GM18858 (cell line): ENCODE measurements around the gene RPL13.
"Not testable (repeated sequence)": the region's sequence is repeated elsewhere in the genome, so short reads cannot be mapped to it uniquely, and the experiment has no call there.

Source experiments
- ATAC-seq: cut with Tn5 transposase; IDR thresholded peaks from one replicate; pipeline ENCODE4 v1.9.1; 2021; ENCODE audit not compliant: unreplicated experiment

RPL13 gene

DNA sequence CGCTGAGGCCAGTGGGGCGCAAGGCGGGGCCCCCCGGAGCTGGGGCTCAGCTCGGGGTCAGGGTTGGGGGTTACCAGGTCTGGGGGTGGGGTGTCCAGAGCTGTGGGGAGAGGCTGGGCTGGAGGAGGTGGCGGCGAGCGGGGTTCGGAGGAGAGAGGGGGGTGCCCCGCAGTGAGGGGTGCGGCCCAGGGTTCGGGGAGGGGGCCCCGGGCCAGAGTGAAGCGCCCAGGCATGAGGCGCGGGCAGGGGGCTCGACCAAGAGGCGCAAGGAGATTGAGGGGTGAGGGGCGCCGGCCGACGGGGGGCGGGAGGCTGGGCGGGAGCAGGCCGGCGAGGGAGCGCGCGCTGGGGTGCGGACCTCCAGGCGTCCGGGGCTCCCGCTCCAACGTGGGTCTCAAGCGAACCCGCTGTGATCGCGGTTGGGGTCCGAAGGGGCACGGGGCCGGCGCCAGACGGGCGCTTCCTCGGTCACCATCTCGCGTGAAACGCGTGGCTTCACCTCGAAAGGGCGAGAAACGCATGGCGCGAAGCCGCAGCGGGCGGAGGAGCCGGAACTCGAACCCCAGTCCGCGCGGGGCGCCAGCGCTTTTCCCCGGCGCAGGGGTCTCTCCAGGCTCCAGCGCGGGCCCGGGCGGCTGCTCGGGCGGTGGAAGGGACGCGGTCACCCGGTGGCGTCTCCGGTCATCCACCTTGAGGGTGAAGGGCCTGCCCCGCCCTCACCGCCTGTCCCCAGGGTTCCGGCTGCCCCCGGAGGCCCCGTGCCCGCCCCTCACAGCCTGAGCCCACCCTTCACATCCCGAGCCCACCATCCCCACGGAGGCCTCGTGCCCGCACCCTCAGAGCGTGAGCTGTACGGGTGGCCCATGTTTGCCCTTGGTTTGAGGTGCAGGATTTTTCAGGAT is 15.9 kb downstream of the RPL13 start:
- no peak for ATAC-seq

DNA sequence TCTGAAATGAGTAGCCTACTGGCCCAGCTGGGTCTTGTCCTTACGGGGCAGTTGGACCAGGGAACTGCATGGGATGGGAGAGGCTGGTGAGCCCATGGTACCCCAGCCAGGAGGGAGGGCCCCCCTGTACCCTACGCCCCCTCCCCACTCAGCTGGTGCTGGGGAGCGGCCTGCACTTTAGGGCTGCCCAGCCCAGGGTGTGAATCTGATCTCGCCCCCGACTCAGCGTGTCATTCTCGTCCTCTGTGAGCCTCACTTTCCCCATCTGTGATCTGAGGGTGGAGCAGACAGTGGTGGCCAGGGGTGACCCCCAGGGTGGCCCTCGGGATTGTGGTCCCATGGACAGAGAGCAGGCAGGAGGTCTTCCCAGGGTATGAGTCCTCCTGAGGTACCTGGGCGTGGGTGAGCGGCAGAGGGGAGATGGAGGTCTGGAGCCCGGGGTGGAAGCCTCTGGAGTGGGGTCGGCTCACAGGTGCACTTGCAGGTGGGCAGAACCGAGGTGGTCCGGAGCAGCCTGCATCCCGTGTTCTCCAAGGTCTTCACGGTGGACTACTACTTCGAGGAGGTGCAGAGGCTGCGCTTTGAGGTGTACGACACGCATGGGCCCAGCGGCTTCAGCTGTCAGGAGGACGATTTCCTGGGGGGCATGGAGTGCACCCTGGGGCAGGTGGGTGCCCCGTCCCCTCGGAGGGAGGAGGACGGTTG is 16.7 kb downstream of the RPL13 start:
- no peak for ATAC-seq

DNA sequence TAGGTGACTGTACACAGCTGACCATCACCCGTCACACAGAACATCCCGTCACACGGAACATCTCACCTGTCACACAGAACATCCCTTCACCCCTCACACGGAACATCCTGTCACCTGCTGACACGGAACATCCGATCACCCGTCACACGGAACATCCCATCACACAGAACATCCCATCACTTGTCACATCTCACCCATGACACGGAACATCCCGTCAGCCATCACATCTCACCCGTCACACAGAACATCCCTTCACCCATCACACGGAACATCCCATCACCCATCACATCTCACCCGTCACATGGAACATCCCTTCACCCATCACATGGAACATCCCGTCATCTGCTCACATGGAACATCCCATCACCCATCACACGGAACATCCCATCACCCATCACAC is 18.9 kb downstream of the RPL13 start:
- ATAC-seq: no peak

DNA sequence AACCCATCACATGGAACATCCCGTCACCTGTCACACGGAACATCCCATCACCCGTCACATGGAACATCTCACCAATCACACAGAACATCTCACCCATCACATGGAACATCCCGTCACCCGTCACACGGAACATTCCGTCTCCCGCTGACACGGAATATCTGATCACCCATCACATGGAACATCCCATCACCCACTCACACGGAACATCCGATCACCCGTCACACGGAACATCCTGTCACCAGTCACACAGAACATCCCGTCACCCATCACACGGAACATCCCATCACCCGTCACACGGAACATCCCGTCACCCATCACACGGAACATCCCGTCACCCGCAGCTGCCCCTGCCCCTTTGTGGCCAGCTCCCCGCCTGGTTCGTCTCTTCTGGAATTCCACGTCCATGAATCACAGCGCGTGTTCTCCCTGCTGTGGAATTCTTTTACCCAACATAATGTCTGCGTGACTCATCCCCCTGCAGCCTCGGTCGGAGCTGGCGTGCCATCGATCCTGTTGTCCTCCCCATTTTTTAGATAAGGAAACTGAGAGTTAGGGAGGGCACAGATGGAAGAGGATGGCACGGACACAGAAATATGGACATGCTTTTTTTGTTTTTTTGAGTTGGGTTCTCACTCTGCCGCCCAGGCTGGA is 20.7 kb downstream of the RPL13 start:
- no peak for ATAC-seq

DNA sequence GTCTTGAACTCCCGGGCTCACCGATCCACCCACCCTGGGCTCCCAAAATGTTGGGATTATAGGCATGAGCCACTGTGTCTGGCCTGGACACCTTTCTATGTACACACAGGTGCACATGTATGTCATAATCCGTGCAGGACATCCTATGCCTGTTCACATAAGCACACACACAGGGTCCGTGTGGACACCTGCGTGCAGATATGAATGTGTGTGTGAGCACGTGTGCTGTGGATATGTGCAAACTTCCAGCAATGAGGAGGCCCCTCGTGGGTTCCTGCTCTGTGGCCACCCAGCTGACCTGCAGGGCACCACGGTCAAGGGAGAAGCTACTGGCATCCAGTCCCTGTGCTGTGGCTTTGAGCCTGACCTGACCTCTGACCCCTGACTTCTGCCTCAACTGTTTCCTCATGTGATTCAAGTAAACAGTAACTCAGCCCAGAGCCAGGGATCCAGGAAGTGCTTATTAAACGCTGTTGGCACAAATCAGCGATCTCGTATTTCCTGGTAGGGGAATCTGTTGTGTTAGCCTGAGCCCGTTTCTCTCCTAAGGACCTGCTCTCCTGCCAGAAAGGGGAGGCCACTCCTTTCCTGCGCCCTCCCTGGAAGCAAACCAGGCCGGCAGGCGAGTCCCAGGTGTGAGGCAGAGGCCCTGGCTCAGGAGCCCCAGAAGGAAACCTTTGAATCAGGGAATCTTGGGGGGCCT is 21.5 kb downstream of the RPL13 start:
- no peak for ATAC-seq

DNA sequence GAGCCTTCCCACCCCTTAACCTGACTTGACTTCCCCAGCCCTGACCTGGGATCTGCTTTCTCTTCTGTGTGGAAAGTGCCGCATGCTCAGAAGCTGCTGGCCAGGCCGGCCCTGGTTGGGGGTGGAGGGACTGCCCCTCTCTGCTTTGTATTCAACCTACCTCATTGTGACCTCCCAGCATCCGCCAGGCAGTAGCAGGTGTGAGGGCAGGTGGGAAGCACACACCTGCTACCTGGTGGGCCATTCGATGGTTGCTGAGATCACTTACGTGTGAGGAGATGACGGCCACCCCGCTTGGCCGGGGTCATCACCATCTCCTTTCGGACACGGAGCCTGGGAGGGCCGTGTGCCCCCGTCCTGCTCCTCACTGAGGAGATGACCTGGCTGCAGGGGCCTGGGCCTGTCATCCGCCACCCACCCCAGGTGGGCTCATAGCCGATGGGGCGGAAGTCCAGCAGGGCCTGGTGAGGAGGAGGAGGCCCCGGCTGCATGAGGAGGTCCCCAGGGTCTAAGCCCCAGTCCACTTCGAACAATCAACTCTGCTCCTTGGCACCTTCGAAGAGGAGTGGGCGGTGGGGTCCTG is 22.2 kb downstream of the RPL13 start:
- ATAC-seq: no peak

DNA sequence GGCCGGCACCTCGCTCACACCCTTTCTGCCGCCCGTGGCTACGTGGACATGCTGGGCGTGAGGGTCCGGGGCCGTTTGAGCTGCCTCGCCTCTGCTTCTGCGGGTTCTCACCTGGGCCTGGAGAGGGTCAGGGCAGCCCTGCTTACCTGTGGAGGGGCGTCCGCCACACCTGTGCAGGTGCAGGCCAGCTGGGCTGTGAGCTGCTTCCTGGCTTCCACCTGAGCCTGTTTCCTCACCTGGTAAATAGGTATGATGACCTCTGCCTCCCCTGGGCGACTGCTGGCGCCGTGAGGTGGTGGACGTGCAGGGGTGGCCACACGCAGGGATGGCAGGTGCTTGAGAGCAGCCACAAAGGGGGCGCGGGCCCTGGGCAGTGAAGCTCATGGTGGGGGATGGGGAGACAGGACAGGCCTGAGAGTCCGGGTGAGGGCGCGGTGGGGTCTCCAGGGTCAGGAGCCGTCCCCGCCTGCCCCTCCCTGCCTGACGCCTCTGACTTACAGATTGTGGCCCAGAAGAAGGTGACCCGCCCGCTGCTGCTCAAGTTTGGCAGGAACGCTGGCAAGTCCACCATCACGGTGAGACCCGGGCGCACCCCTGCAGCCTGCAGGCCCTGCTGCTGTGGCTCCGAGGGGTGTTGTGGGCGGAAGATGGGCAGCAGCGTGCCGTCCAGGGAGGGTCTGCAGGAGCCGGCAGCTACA is 22.9 kb downstream of the RPL13 start:
- no peak for ATAC-seq

DNA sequence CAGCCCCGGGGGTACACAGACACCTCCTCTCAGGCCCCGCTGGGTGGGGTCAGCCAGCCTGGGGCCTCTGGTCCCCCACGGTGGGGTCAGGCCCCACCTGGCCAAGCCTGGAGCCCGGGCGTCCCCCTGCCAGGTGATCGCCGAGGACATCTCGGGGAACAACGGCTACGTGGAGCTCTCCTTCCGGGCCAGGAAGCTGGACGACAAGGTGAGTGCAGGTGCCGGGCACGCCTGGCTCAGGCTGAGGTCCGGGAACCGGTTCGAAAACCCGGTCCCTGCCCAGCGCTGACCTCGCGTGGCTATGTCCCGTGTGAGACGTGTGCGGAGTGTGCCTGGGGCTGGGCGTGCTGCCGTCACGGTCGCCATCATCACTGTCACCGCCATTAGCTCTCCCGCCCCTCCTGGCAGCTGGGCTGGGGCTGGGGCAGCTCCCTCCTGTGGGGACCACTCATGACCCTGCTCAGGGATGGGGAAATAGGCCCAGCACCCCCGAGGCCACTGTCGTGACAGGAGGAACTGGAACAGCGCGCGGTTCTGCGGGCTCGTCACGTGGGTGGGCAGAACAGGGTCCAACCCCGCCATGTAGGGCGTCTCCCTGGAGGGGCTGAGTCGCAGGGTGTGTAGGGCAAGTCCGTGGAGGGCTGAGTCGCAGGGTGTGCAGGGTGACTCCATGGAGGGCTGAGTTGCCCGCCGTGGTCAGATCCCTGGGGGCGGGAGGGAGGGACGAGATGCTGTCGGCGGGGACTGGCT is 23.6 kb downstream of the RPL13 start:
- ATAC-seq: no peak

DNA sequence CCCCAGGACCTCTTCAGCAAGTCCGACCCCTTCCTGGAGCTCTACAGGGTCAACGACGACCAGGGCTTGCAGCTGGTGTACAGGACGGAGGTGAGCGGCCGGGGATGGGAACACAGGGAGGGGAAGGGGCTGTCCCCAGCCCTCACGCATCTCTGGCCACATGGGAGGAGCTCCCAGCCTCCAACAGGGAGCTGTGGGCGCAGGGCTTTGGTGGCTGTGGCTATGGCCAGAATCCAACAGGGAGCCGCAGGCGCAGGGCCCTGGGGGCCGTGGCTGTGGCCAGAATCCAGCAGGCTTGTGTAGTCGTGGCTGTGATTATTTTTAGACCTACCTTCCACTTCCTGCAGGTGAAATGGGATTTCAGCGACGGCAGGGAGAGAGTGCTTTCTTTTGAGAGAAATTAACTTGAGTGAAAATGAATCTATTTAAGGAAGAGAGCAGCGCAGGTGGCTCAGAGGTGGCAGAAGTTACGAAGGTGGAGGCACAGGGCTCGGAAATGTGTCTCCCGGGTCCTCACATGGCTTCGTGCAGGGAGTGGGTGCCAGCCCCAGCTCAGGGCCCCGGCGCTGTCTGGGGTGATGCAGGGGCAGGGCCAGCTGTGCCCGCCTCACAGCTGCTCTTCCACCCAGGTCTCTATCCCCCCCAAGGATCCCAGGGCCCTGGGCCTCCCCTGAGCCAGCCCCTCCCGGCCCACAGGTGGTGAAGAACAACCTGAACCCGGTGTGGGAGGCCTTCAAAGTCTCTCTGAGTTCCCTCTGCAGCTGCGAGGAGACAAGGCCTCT is 24.5 kb downstream of the RPL13 start:
- no peak for ATAC-seq

DNA sequence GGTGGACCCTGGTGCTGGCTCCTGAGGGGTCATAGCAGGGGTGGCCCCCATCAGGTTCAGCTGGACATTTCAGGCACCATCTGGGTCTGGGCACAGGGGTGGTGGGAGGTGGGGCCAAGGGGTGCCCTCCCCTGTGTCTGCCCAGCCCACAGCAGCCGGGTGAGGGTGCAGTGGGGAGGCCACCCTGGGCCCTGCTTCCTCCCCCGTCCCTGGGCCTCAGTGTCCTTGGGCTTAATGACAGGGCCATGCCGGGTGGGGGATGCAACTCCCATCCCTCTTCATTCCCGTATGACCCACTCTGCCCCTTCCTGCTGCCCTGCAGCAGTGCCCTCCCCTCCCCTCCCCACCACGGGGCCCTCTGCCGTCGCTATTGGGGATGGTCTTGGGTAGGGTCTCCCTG is 25.7 kb downstream of the RPL13 start:
- ATAC-seq: no peak

DNA sequence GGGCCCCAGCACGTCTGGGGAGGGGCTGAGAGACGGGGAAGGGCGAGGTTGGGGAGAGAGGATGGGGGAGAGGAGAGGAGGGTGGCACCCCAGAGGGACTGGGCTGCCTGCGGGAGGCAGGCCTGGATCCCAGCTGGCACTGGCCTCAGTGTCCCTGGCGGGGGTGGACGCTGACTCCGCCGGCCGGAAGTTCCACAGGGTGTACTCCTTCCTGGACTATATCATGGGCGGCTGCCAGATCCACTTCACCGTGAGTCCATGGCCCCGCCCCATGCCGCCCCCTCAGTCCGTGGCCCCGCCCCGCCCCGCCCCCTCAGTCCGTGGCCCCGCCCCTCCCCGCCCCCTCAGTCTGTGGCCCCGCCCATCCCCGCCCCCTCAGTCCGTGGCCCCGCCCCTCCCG is 26.4 kb downstream of the RPL13 start:
- ATAC-seq: no peak

DNA sequence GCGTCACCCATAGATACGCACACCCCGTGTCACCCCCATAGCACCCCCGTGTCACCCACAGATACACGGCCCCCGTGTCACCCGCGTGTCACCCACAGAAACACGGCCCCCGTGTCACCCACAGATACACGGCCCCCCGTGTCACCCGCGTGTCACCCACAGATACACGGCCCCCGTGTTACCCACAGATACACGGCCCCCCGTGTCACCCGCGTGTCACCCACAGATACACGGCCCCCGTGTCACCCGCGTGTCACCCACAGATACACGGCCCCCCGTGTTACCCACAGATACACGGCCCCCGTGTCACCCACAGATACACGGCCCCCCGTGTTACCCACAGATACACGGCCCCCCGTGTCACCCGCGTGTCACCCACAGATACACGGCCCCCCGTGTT is 27.2 kb downstream of the RPL13 start:
- ATAC-seq: not testable (repeated sequence)

DNA sequence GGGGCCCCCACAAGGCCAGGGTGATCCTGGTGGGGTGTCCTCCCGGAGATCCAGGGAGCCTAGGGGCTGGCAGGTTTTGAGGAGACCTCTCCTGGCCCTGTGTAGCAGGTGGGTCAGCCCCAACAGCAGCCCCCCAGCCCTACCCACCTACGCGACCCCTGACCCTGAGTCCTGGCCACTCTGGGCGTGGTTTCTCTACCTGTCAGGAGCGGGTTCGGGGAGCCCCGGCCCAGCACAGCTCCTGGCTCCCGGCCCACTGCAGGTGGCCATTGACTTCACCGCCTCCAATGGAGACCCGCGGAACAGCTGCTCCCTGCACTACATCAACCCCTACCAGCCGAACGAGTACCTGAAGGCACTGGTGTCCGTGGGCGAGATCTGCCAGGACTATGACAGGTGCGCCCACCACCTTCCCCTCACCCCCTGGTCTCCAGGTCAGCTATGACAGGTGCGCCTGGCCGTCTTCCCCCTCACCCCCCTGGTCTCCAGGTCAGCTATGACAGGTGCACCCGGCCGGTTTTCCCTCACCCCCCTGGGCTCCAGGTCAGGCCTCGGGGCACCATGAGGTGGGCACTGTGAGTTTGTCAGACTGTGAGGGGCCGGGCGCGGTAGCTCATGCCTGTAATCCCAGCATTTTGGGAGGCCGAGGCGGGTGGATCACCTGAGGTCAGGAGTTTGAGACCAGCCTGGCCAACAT is 28.1 kb downstream of the RPL13 start:
- no peak for ATAC-seq

DNA sequence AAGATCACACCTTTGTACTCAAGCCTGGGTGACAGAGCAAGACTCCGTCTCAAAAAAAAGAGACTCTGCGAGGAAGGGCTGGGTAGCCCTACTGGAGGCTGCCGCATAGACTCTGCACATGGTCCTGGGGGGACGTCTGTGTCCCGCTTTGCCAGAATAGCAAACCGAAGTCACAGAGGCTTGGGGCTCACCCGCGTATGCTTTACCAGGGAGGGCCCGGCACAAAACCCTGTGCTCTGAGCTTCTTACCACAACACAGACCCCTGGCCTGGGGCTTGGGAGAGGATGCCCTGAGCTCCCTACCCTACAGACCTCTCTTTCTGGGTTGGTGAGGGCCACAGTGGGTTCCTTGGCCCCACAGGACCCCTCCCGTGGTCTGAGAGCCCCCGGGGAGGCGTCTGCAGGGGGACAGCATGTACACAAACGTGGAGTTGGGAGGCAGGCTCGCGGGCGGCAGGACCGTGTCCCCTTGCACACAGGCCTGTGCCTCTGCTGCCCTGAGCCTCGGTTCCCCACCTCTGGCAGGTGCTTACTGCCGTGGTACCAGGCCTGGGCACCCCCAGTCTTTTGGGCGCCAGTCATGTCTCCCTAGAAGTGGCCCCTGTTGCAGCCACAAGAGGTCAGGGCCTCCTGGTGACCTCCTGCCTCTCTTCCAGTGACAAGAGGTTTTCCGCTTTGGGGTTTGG is 28.9 kb downstream of the RPL13 start:
- no peak for ATAC-seq

DNA sequence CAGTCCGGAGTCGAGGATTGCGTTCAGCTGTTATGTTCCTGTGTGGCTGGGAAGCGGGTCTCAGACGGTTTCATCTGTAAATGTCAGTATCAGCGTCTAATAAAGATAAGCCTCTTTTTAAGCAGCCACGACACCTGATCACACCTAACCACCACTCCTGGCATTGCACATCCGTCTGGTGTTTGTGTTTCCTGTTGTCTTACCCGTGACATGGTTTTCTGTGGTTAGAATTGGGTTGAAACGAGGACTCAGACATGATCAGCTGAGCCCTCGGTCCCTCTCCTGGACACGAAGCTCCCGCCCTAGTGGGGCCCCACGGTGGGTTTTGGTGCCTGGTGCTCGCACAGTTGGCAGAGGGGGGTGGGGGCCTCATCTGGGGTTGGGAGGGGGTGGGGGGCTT is 33.4 kb downstream of the RPL13 start:
- no peak for ATAC-seq

DNA sequence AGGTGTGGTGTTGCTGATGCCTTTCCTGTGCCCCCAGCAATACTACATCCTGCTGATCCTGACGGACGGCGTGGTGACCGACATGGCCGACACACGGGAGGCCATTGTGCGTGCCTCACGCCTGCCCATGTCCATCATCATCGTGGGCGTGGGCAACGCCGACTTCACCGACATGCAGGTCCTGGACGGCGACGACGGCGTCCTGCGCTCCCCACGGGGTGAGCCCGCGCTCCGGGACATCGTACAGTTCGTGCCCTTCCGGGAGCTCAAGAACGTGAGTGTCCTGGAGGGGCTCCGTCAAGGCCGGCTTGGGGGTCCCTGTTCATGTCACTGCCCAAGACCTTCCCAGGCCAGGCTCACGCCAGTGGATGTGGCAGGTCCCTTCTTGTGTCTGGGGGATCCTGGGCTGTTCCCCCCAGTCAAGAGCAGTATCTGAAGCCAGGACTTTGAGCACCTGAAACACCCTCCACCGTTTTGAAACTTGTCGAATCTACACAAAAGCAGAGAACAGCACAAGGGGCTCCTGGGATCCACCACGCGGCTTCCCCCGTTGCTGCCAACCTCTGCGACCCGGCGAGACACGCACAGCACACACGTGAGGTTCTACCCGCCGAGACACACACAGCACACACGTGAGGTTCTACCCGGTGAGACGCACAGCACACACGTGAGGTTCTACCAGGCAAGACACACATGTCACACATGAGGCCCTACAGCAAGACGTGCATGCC is 35.0 kb downstream of the RPL13 start:
- no peak for ATAC-seq

DNA sequence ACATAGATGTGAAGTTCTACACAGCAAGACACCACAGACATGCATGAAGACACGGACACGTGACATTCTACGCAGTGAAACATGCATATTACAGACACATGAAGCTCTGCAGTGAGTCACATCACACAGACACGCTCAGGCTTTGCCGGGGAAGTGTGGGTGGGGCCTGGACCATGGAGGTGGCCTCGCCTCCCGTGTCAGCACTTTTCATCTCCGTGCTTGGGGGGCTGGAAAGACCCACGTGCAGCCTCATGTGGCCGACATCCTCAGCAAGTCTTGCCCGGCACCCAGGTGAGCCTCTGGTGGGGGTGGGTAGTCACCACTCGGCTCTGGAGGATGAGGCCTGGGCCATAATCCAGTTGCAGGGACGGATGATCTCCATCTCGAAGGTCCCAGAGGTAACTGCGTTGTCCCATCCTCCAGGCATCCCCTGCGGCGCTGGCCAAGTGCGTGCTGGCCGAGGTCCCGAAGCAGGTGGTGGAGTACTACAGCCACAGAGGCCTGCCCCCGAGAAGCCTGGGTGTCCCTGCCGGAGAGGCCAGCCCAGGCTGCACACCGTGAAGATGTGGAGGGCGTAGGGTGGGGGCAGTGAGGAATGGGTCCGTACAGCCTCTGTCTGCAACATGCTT is 35.7 kb downstream of the RPL13 start:
- no peak for ATAC-seq
